Esophagus squamous epithelium (tissue), 5 donors: ENCODE measurements around the gene MMP14. TPM values are rescaled to one million over a fixed set of nuclear protein-coding genes. Genes with fewer than 3 reads are reported as not detected.

ENCODE experiments used
- DNase-seq: peaks from one replicate; lab custom pipeline; 2025; lab: John Stamatoyannopoulos, UW
- H3K27ac ChIP-seq, 4 donors: fragments of 200-600 bp; sonication (generic); one replicate each; pipeline ENCODE4 v1.5.1; 2016 to 2019; ENCODE audit warnings: mild to moderate bottlenecking in 1 of 4
- H3K27me3 ChIP-seq, 4 donors: fragments of 200-600 bp; sonication (generic); 1 replicate in 3 of 4; 2 replicates in 1 of 4; pipeline versions ENCODE4 v1.5.1 to v1.6.0; 2017 to 2021; ENCODE audit warnings: antibody characterized with exemption in 1 of 4
- H3K36me3 ChIP-seq, 3 donors: fragments of 200-600 bp; sonication (generic); one replicate each; pipeline ENCODE4 v1.5.1; 2016 to 2019
- H3K4me1 ChIP-seq, 3 donors: fragments of 200-600 bp; sonication (generic); one replicate each; pipeline ENCODE4 v1.5.1; 2017 to 2019
- H3K4me3 ChIP-seq, 4 donors: fragments of 200-600 bp; sonication (generic); 1 replicate in 3 of 4; 2 replicates in 1 of 4; pipeline ENCODE4 v1.5.1; 2016 to 2019; ENCODE audit warnings: mild to moderate bottlenecking in 2 of 4, moderate library complexity in 1 of 4
- H3K9me3 ChIP-seq, 3 donors: fragments of 200-600 bp; sonication (generic); one replicate each; pipeline ENCODE4 v1.5.1; 2016 to 2019
- CTCF ChIP-seq, 6 experiments: fragments of 450-650 bp in 4 of 6; fragments of 200-600 bp in 2 of 6; sonication (generic) in 2 of 6; IDR thresholded peaks; one replicate each; pipeline ENCODE4 v1.5.1; 2016 to 2019; ENCODE audit warnings: antibody characterized with exemption in 6 of 6, mild to moderate bottlenecking in 4 of 6, moderate library complexity in 4 of 6
- POLR2A ChIP-seq, 4 donors: fragments of 450-650 bp; IDR thresholded peaks; one replicate each; pipeline ENCODE4 v1.6.1; 2017; ENCODE audit warnings: antibody characterized with exemption in 4 of 4, mild to moderate bottlenecking in 4 of 4, moderate library complexity in 3 of 4
- WGBS, 2 donors: methylation state at CpG; one replicate each; pipeline ENCODE4 v1.1.5; 2018; 5-methylcytosine and 5-hydroxymethylcytosine counted together
- intact Hi-C: fragments of 100-400 bp; cut with DNase I; formaldehyde crosslinking; loops from one replicate; pipeline ENCODE4 v1.15.0; 2022
- total RNA-seq, 4 donors: library from RNA; depleted of rRNA; stranded (reverse); fragments of >200 nt; gene quantifications; one replicate each; pipeline ENCODE4 v1.1.0, GENCODE V29; 2016
- donor health status: DM: yes; HTN: yes; CAD: no.

Gene MMP14
- total RNA-seq, 4 donors from 2014 or later = 67.9 to 127 (median 102) TPM

- DNase-seq = no peak
- intact Hi-C loops = loop anchor here (10.0 kb wide), 1 partner anchor 270 kb away; no protein-coding TSS in a partner anchor
Measured at GRCh38 chr14:22844221-22845102, 8.1 kb downstream of the MMP14 start.

GRCh38 chr14:22845103-22845394 is 8.7 kb downstream of the MMP14 start:
- Histone ChIP-seq H3K27me3 (no peaks in the 10 kb centered on the region), H3K9me3 (no peaks in the 10 kb centered on the region), H3K4me1 (peaks cover 51 to 96% (median 52%) of the 10 kb centered on the region in 3 donors), H3K4me3 (no peak overlapping the region), H3K27ac (peak overlapping the region in 2 of 4 donors; percentile 88 to 92), H3K36me3 (peaks cover 38 to 73% (median 59%) of the 10 kb centered on the region in 3 donors)
- 84 to 88% methylated on average over 5 to 6 of the region's 9 CpGs for WGBS, 2 donors
- intact Hi-C loops = loop anchor here (10.0 kb wide), 1 partner anchor 270 kb away; no protein-coding TSS in a partner anchor
- TF ChIP-seq CTCF (IDR thresholded peaks at IDR 0.05) = no peak
- TF ChIP-seq POLR2A (IDR thresholded peaks at IDR 0.05) = no peak
- DNase-seq = no peak

More at GRCh38 chr14:22844221-22845102, 8.1 kb downstream of the MMP14 start:
- Histone ChIP-seq H3K4me1 (peaks cover 51 to 96% (median 52%) of the 10 kb centered on the region in 3 donors), H3K27ac (peak overlapping the region in 2 of 4 donors; percentile 88 to 92), H3K4me3 (no peak overlapping the region), H3K9me3 (no peaks in the 10 kb centered on the region), H3K36me3 (peaks cover 38 to 73% (median 59%) of the 10 kb centered on the region in 3 donors), H3K27me3 (no peaks in the 10 kb centered on the region)
- TF ChIP-seq CTCF (IDR thresholded peaks at IDR 0.05) = no peak
- TF ChIP-seq POLR2A (IDR thresholded peaks at IDR 0.05) = no peak
- whole genome bisulfite sequencing, 2 donors = 89 to 94% methylated on average over 13 to 14 of the region's 22 CpGs

- Histone ChIP-seq H3K27ac (peak overlapping the region; percentile 16 to 92 (median 88)), H3K4me1 (peaks cover 54 to 96% (median 58%) of the 10 kb centered on the region in 3 donors), H3K36me3 (peaks cover 38 to 63% (median 59%) of the 10 kb centered on the region in 3 donors), H3K4me3 (no peak overlapping the region), H3K27me3 (no peaks in the 10 kb centered on the region), H3K9me3 (no peaks in the 10 kb centered on the region)
- no peak for DNase-seq
- WGBS, 2 donors = 81 to 84% methylated on average over 14 to 23 of the region's 26 CpGs
- intact Hi-C loops = loop anchor here (10.0 kb wide), 1 partner anchor 271 kb away; no protein-coding TSS in a partner anchor
- TF ChIP-seq CTCF (IDR thresholded peaks at IDR 0.05) = no peak
- TF ChIP-seq POLR2A (IDR thresholded peaks at IDR 0.05) = no peak
Measured at GRCh38 chr14:22845821-22846625, 9.6 kb downstream of the MMP14 start.

GRCh38 chr14:22846811-22847307 is 10.5 kb downstream of the MMP14 start:
- Histone ChIP-seq H3K4me3 (no peak overlapping the region), H3K27me3 (no peaks in the 10 kb centered on the region), H3K36me3 (peaks cover 36 to 55% (median 50%) of the 10 kb centered on the region in 3 donors), H3K9me3 (no peaks in the 10 kb centered on the region), H3K27ac (peak overlapping the region; percentile 52 to 92 (median 88)), H3K4me1 (peaks cover 55 to 96% (median 66%) of the 10 kb centered on the region in 3 donors)
- TF ChIP-seq POLR2A (IDR thresholded peaks at IDR 0.05) = no peak
- TF ChIP-seq CTCF (IDR thresholded peaks at IDR 0.05) = no peak
- 67 to 72% methylated on average over 9 to 10 of the region's 11 CpGs for WGBS, 2 donors
- intact Hi-C loops = loop anchor here (10.0 kb wide), 1 partner anchor 272 kb away; no protein-coding TSS in a partner anchor
- no peak for DNase-seq
